ENCODE results near the gene RNH1. TPM values are rescaled to one million over a fixed set of nuclear protein-coding genes. Genes with fewer than 3 reads are reported as not detected.

Gene RNH1
- total and polyA plus RNA-seq, 10 of the 15 experiments (the other 5 are each of a cell fraction or from before 2014, with no cell fraction given): 2.3 to 162 (median 72.1) TPM

GRCh38 chr11:534396-535209, 27.6 kb upstream of the RNH1 start:
- peak overlapping the region; percentile 89 for H3K4me2 ChIP-seq (ENCODE audit: control insufficient read depth, insufficient read depth)
- SMC1A ChIA-PET (ENCODE audit: uncharacterized antibody, unreplicated experiment): interaction anchor here (2.1 kb wide), 1 partner anchor 16 kb away, joined by 5 read pairs; no protein-coding TSS in a partner anchor
- no TSS peak for BruUV-seq (replicated peaks)
- CTCF ChIA-PET: interaction anchor here (1.1 kb wide), 1 partner anchor 16 kb away, joined by 8 read pairs; no protein-coding TSS in a partner anchor
- RAD21 ChIA-PET (ENCODE audit: unreplicated experiment): no interaction called here
- peaks cover 28% of the 10 kb centered on the region for H3K4me1 ChIP-seq (ENCODE audit: control insufficient read depth, insufficient read depth, low read length)
- H3K4me3 ChIP-seq: peak overlapping the region; percentile 90
- WGBS (ENCODE audit: insufficient coverage, insufficient replicate concordance, low lambda C conversion rate, missing lambda C conversion rate): 4% methylated on average over 52 of the region's 66 CpGs
- no peaks in the 10 kb centered on the region for H3K27me3 ChIP-seq (replicated peaks in 1 of 2; ENCODE audit: control insufficient read depth in 2 of 2, insufficient read depth in 2 of 2, low read length in 1 of 2)
- ATAC-seq (no peak), FAIRE-seq (no peak), DNase-seq (ENCODE audit: low read depth, low spot score) (no peak)
- H3K27ac ChIP-seq (ENCODE audit: control insufficient read depth, insufficient read depth): peak overlapping the region; percentile 62
- peak overlapping the region; percentile 47 for H2AFZ ChIP-seq (ENCODE audit: control insufficient read depth, low read depth, low read length)
- H3K79me2 ChIP-seq (ENCODE audit: control insufficient read depth, insufficient read depth, low read length): peaks cover 16% of the 10 kb centered on the region
- H3K9ac ChIP-seq (ENCODE audit: control insufficient read depth, insufficient read depth, low read length): peak overlapping the region; percentile 85
- in situ Hi-C loops (cut with MboI) (no loop called here), intact Hi-C loops (cut with micrococcal nuclease; ENCODE audit: unreplicated experiment) (no loop called here)
- TF ChIP-seq FOXM1 (IDR thresholded peaks at IDR 0.05; ENCODE audit: low read depth, low read length) (no peak), CHD1 (IDR thresholded peaks at IDR 0.05; ENCODE audit: low read depth, low read length) (no peak), RUNX3 (IDR thresholded peaks at IDR 0.05; ENCODE audit: low read length) (0 out of 2 replicates have a peak, but pooled peaks have one; percentile 1), LARP7 (IDR thresholded peaks at IDR 0.05) (peak; percentile 35; the same call in 1 of the 2 replicates), BACH1 (IDR thresholded peaks at IDR 0.05; ENCODE audit: borderline replicate concordance) (peak; percentile 8; the same call in 1 of the 2 replicates), IKZF1 (conservative IDR thresholded peaks at IDR 0.05) (0 out of 2 replicates have a peak, but pooled peaks have one; percentile 12), ZNF207 (IDR thresholded peaks at IDR 0.05; ENCODE audit: borderline replicate concordance) (0 out of 2 replicates have a peak, but pooled peaks have one; percentile 27), EGR1 (IDR thresholded peaks at IDR 0.05; ENCODE audit: borderline replicate concordance in 1 of 2, low read depth in 2 of 2, low read length in 2 of 2) (0 out of 3 replicates have a peak, but pooled peaks of 1 of the 2 experiments have one; percentile 2), GATAD2B (conservative IDR thresholded peaks at IDR 0.05; ENCODE audit: low read depth) (0 out of 2 replicates have a peak, but pooled peaks have one; percentile 26)
- peaks cover 0 to 12% of the 10 kb centered on the region in 2 experiments; a peak in 3 of 4 replicates for H3K36me3 ChIP-seq (ENCODE audit: control insufficient read depth in 2 of 2, insufficient read depth in 2 of 2, low read length in 1 of 2)
- POLR2A ChIA-PET: interaction anchor here (1.1 to 2.3 kb wide), 2 partner anchors 25 to 29 kb away, joined by 3 to 6 read pairs; no protein-coding TSS in a partner anchor
- peaks cover 4% of the 10 kb centered on the region; the same call in 1 of the 2 replicates for H4K20me1 ChIP-seq (ENCODE audit: control insufficient read depth, insufficient read depth)
- no peaks in the 10 kb centered on the region for H3K9me3 ChIP-seq (replicated peaks; ENCODE audit: control insufficient read depth, insufficient read depth, low read length)
